DMS79 (cell line): ENCODE results near the gene DMRT2.

Experiments used
- DNase-seq: peaks from one replicate; lab custom pipeline; 2025; lab: John Stamatoyannopoulos, UW

DMRT2 gene

GRCh38 chr9:1047591-1048230, 2.4 kb upstream of the DMRT2 start:
- DNase-seq = no peak

DNA sequence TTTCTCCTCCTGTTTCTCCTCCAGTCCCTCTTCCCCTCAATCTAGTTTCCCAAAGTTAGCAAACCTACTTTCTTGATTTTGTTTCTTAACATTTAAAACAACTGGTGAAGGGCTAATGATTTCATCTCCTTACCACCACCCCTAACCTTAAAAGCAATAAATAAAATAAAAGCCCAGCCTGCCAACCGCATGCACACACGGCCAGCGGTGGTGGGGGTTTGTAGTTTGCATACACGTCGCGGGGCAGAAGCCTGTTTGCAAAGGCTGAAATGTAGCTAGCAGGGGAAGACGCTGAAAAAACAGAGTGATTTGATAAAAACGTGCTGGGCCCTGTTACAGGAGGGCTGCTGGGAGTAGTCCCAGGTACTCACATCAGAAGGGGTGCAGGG, 1.9 kb upstream of the DMRT2 start:
- DNase-seq = no peak

- no peak for DNase-seq
Observed at GRCh38 chr9:1048811-1049210, 1.3 kb upstream of the DMRT2 start.

- DNase-seq = no peak
Observed at GRCh38 chr9:1049641-1050040, 516 bp upstream of the DMRT2 start.

DNA sequence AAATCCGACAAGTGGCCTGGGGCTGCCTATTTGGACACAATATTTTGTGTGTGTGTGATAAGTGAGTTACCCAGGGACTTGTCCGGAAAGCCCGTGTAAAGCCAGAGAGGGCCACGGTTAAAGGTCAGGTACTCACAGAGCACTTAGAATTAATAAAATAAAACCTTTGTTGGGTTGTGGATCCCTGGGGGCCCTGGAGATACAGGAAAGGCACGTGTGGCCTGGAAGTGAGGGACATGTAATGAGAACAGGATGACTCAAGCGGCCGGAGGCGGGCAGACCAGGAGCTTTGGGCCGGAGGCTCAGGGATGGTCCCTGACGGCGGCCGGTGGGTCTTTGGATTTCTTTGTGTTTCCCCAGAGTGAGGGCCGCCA, 1.0 kb downstream of the DMRT2 start:
- DNase-seq = no peak

DNA sequence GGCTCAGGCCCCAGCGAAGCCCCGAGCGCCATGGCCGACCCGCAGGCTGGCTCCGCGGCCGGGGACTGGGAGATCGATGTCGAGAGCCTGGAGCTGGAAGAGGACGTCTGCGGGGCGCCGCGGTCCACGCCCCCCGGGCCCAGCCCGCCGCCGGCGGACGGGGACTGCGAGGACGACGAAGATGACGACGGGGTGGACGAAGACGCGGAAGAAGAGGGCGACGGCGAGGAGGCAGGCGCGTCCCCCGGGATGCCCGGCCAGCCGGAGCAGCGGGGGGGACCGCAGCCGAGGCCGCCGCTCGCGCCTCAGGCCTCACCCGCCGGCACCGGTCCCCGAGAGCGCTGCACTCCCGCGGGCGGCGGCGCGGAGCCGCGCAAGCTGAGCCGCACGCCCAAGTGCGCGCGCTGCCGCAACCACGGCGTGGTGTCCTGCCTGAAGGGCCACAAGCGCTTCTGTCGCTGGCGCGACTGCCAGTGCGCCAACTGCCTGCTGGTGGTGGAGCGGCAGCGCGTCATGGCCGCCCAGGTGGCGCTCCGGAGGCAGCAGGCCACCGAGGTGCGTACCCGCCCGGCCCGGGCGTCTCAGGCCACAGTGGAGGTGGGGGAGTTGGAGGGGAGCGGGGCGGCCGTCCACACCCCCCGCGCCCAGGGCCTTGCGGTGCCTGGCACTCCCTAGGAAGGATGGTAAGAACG, 1.6 kb downstream of the DMRT2 start:
- DNase-seq = no peak

GRCh38 chr9:1052365-1053281, 2.5 kb downstream of the DMRT2 start:
- DNase-seq = no peak

- DNase-seq = no peak
Observed at GRCh38 chr9:1053282-1053621, 3.1 kb downstream of the DMRT2 start.

DNA sequence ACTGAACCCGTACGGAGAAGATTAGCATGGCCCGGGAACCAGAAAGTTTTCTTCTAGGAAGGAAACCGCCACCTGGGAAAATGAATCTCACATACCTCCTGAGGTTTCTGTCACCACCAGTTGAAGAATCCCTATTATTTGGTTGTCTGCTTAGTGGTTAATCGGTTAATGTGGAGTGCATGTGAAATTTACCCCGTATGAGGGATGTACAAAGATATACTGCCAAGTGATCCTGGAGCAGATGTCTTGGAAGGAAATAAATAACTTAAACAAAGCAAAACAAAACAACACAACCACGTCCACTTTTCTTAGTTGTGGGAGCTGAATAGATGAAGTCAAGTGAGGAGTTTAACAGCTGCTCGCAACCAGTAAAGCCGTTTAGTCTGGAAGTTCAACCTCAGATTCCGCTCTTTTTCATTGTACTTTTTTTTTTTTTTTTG, 3.8 kb downstream of the DMRT2 start:
- DNase-seq = no peak

- DNase-seq = no peak
Observed at GRCh38 chr9:1055166-1055565, 5.0 kb downstream of the DMRT2 start.

GRCh38 chr9:1057910-1058309, 7.8 kb downstream of the DMRT2 start:
- no peak for DNase-seq

- no peak for DNase-seq
Observed at GRCh38 chr9:1058826-1059487, 8.8 kb downstream of the DMRT2 start.

- DNase-seq = no peak
Observed at GRCh38 chr9:1065130-1065529, 15.0 kb downstream of the DMRT2 start.

DNA sequence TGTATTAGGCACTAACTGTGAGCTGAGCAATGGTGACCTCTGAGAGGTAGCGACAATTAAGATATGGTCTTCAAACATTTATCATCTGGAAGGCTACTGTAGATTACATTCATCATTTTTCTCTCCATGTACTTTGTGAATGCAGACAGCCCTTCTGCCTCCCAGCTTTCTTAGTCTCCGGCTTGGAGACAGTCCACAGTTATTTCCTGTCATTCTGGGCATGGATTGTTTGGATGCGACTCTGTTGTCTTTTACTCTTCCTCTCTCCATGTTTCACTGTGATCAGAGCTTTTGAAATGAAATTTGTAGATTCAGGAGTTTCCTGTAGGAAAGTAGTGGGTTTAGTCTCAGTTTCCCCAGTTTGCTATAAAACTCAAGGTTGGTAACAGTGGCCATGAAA, 20.5 kb downstream of the DMRT2 start:
- DNase-seq = no peak

- DNase-seq = no peak
Observed at GRCh38 chr9:1071730-1072129, 21.6 kb downstream of the DMRT2 start.

DNA sequence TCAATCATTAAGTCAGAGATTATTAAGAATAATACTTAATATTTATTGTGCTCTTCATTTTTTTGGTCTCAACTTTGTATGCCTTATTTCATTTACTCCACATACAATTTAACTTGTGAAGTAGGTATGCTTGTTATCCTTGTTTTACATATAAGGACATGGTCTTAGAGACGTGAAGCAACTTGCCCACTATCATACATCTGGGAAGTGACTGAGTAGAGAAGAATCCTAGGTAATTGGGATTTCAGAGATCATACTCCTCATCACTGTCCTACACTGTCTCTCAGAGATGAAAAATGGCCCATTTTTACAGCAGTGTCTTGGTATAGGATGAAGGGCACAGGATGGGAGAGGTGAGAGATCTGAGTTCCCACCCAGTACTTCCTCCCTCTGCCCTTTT, 23.3 kb downstream of the DMRT2 start:
- DNase-seq = no peak

DNA sequence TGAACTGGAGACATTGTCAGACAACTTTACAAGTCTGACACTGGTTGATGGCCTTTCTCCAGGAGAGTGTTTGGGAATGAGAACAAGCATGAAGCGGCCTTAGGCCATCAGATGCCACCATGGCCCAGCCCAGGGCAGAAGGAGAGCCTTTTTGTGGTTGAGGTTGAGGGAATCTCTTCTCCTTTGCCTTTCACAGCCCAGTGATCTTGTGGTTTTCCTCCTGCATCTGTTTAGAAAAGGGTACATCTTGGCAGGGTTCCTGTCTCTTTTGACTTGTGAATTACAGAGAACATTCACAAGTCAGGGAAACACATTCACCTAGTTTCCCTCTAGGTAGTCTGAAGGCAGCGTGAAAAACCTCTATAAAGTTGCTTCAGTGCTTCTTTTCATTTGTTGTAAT, 27.5 kb downstream of the DMRT2 start:
- DNase-seq = no peak

- DNase-seq = no peak
Observed at GRCh38 chr9:1083325-1083913, 33.3 kb downstream of the DMRT2 start.

- no peak for DNase-seq
Observed at GRCh38 chr9:1085086-1085485, 34.9 kb downstream of the DMRT2 start.

DNA sequence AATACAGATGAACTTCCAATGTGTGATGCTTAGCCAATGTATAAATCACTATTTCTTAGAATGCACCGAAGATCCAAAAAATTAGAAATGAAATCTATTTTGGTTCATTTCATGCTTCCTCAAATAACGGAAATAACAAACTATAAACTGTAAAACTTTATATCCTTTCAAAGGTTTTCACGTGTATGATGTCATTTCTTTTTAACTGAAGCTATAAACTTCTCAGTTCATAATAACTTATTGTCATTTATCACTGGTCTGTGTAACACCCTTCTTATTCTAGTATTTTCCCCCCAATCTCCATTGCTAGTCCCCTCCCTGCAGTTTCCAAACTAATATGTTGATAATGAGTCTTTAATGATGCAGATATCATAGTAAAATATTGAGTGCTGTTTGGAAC, 36.4 kb downstream of the DMRT2 start:
- no peak for DNase-seq

GRCh38 chr9:1087120-1087881, 37.1 kb downstream of the DMRT2 start:
- no peak for DNase-seq
